GM12891 (cell line): Measurements from ENCODE around the gene GHRL.

ENCODE experiments used
- PAX5 ChIP-seq: IDR thresholded peaks from 2 replicates; pipeline ENCODE4 v1.6.1; 2011; ENCODE audit warnings: low read length, moderate library complexity, mild to moderate bottlenecking; ENCODE audit not compliant: insufficient read depth, severe bottlenecking
- POLR2A ChIP-seq: IDR thresholded peaks from 2 replicates; pipeline ENCODE4 v1.6.1; 2011; ENCODE audit warnings: low read depth, low read length, control low read depth
- POLR2AphosphoS5 ChIP-seq: IDR thresholded peaks from 2 replicates; pipeline ENCODE4 v1.6.1; 2011; ENCODE audit warnings: low read depth, low read length, control low read depth
- POU2F2 ChIP-seq: IDR thresholded peaks from 2 replicates; pipeline ENCODE4 v1.6.1; 2011; ENCODE audit warnings: low read depth, mild to moderate bottlenecking, control low read depth, low read length, moderate library complexity
- SPI1 ChIP-seq: IDR thresholded peaks from 2 replicates; pipeline ENCODE4 v1.6.1; 2011; ENCODE audit warnings: low read depth, low read length, control low read depth
- TAF1 ChIP-seq: IDR thresholded peaks from 2 replicates; pipeline ENCODE4 v1.6.1; 2011; ENCODE audit warnings: low read depth, low read length, control low read depth

- no peak for TF ChIP-seq SPI1
- TF ChIP-seq POLR2A, result no peak
- no peak for TF ChIP-seq POLR2AphosphoS5
- no peak for TF ChIP-seq TAF1
- TF ChIP-seq PAX5, result no peak
- no peak for TF ChIP-seq POU2F2
Measured at GRCh38 chr3:10340476-10340875, 47.7 kb upstream of the GHRL start.
